GM21786 (cell line): ENCODE data around the gene HSF5.
"Not testable (repeated sequence)": the region's sequence is repeated elsewhere in the genome, so short reads cannot be mapped to it uniquely, and the experiment has no call there.

Experiments used
- ATAC-seq: cut with Tn5 transposase; IDR thresholded peaks from one replicate; pipeline ENCODE4 v1.9.1; 2021; ENCODE audit not compliant: unreplicated experiment

Gene HSF5

GRCh38 chr17:58517378-58517927 is 29.2 kb upstream of the HSF5 start:
- no peak for ATAC-seq

- ATAC-seq, result no peak
Observed at GRCh38 chr17:58516644-58517377, 28.6 kb upstream of the HSF5 start.

GRCh38 chr17:58515286-58515685 is 27.1 kb upstream of the HSF5 start:
- no peak for ATAC-seq

GRCh38 chr17:58514770-58515157 is 26.6 kb upstream of the HSF5 start:
- ATAC-seq, result no peak

GRCh38 chr17:58513965-58514769 is 26.0 kb upstream of the HSF5 start, which contains the start of gene MTMR4:
MTMR4 (minus strand) TSS chr17:58514638; CDS start chr17:58514407, 231 bp downstream.
- no peak for ATAC-seq

GRCh38 chr17:58513267-58513964 is 25.2 kb upstream of the HSF5 start:
- no peak for ATAC-seq

DNA sequence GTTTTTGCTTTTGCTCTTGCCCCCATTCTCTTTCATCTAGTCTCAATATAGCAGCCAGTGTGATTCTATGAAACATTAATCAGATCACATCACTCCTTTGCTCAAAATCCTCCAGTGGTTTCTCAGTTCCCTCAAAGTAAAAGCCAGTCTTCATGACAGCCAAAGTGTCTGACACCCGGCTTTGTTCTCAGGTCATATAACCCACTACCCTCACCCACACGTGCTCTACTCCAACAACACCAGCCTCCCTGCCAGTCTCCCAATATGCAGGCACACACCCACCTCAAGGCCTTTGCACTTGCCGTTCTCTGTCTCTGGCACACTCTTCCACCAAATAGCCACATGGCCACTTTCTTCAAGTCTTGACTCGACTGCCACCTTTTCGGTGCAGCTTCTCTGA is 21.9 kb upstream of the HSF5 start:
- no peak for ATAC-seq

DNA sequence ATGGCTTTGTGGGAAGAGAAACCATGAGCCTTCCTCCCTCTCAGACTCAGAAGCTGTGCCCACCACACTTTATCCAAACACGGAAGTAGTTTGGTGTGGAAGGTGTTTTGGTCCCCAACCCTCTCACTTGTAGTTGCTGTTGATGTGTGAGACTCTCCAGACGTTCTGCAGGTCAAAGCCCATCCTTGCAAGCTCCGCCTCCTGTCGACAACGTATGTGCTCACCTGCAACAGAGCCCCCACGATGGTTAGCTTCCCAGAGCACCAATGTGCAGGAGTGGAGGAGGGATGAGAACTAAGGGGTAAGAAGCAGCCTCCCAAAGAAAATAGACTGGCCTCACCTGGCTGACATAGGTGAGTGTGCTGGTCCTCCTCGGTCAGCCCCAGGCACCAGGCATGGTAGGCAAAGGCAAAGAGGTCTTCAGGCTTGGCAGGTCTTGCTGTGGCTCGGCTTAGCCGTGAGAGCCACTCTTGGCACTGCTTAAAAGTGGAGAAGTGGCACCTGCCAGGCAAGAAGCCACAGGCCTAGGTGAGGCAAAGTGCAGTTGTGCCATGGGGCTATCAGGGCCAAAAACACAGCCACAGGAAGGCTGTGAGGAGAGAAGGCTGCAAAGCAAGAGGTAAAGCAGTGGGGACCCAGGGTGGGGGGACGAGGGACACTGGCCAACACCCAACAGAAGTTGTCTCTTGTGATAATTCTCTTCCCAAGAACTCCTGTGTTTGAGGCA is 20.3 kb upstream of the HSF5 start:
- ATAC-seq, result no peak

DNA sequence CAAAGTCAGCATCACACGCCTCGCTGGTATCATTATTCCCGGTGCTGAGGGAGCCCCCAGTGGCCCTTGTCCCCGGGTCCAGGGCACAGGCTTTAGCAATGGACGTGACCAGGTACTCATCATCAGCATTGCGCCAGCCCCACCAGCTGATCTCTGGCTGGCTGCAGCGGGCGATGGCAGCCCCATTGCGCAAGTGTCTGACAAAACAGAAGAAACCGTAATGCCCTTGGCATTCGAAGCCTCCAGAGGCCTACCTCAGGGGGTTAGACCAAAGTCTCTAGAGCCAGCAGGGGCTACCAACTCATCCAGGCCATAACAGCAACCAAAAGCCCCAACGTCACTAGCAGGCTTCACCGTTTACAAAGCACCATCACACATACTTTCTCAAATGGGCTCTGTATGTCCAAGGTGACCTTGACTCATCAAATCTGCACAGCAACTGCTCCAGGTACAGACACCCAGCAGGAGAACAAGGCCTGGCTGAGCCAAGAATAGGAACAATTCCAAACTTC is 19.0 kb upstream of the HSF5 start:
- ATAC-seq, result no peak

- no peak for ATAC-seq
Observed at GRCh38 chr17:58506354-58507080, 18.3 kb upstream of the HSF5 start.

GRCh38 chr17:58504826-58505351 is 16.7 kb upstream of the HSF5 start:
- peak; percentile 93 for ATAC-seq

GRCh38 chr17:58503866-58504265 is 15.7 kb upstream of the HSF5 start:
- ATAC-seq, result no peak

GRCh38 chr17:58503134-58503533 is 14.9 kb upstream of the HSF5 start:
- not testable (repeated sequence) for ATAC-seq

- no peak for ATAC-seq
Observed at GRCh38 chr17:58501451-58501850, 13.2 kb upstream of the HSF5 start.

- ATAC-seq, result no peak
Observed at GRCh38 chr17:58498177-58498828, 10.1 kb upstream of the HSF5 start.

GRCh38 chr17:58493506-58493905 is 5.3 kb upstream of the HSF5 start:
- ATAC-seq, result no peak

GRCh38 chr17:58492238-58493121 is 4.3 kb upstream of the HSF5 start:
- ATAC-seq, result no peak

GRCh38 chr17:58491510-58492045 is 3.4 kb upstream of the HSF5 start:
- ATAC-seq, result no peak
